SJSA1 (cell line): ENCODE data around the gene LUZP1. TPM values are rescaled to one million over a fixed set of nuclear protein-coding genes. Genes with fewer than 3 reads are reported as not detected.

Experiments
- DNase-seq, 2 experiments: peaks; one replicate each; pipeline ENCODE4 v3.0.0-alpha.2; 2015 to 2020; ENCODE audit warnings: low spot score in 2 of 2, low read depth in 1 of 2
- H3K27ac ChIP-seq: fragments of 250-450 bp; sonication (Bioruptor Pico); 2 replicates; pipeline ENCODE4 v1.5.1; 2020; ENCODE audit warnings: mild to moderate bottlenecking, moderate library complexity
- H3K27me3 ChIP-seq: fragments of 250-450 bp; sonication (Bioruptor Pico); replicated peaks from 2 replicates; pipeline ENCODE4 v1.5.1; 2020; ENCODE audit warnings: mild to moderate bottlenecking, moderate library complexity
- H3K36me3 ChIP-seq: fragments of 250-450 bp; sonication (Bioruptor Pico); 2 replicates; pipeline ENCODE4 v1.5.1; 2020; ENCODE audit warnings: mild to moderate bottlenecking
- H3K4me1 ChIP-seq: fragments of 250-450 bp; sonication (Bioruptor Pico); replicated peaks from 2 replicates; pipeline ENCODE4 v1.6.1; 2021; ENCODE audit warnings: mild to moderate bottlenecking
- H3K4me3 ChIP-seq: fragments of 250-450 bp; sonication (Bioruptor Pico); 2 replicates; pipeline ENCODE4 v1.5.1; 2020; ENCODE audit warnings: mild to moderate bottlenecking
- H3K9me3 ChIP-seq: fragments of 250-450 bp; sonication (Bioruptor Pico); replicated peaks from 2 replicates; pipeline ENCODE4 v1.5.1; 2020; ENCODE audit warnings: mild to moderate bottlenecking
- total RNA-seq: library from RNA; depleted of rRNA; stranded (reverse); fragments of >200 nt; shearing (Covaris generic); gene quantifications from 2 replicates; pipeline ENCODE4 v1.2.3, GENCODE V29; 2014

Gene LUZP1
- total RNA-seq, 1 experiment from 2014 or later = 47.4 TPM

DNA sequence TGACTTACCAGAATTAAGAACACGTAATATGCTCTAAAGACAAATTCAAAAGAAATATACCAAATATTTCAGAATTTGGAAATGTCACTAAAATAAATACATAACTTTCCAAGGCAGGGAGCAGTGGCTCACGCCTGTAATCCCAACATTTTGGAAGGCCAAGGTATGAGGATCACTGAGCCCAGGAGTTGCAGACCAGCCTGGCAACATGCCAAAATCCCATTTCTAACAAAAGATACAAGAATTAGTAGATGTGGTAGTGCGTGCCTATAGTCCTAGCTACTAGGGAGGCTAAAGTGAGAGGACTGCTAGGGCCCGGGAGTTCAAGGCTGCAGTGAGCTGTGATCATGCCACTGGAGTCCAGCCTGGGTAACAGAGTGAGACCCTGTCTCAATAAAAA is 11.7 kb downstream of the LUZP1 start:
- Histone ChIP-seq H3K27ac (no peak overlapping the region), H3K27me3 (no peaks in the 10 kb centered on the region), H3K36me3 (peaks cover 14% of the 10 kb centered on the region), H3K9me3 (no peaks in the 10 kb centered on the region), H3K4me1 (peaks cover 9% of the 10 kb centered on the region; the same call in 1 of the 2 replicates), H3K4me3 (no peak overlapping the region)
- no peak for DNase-seq

DNA sequence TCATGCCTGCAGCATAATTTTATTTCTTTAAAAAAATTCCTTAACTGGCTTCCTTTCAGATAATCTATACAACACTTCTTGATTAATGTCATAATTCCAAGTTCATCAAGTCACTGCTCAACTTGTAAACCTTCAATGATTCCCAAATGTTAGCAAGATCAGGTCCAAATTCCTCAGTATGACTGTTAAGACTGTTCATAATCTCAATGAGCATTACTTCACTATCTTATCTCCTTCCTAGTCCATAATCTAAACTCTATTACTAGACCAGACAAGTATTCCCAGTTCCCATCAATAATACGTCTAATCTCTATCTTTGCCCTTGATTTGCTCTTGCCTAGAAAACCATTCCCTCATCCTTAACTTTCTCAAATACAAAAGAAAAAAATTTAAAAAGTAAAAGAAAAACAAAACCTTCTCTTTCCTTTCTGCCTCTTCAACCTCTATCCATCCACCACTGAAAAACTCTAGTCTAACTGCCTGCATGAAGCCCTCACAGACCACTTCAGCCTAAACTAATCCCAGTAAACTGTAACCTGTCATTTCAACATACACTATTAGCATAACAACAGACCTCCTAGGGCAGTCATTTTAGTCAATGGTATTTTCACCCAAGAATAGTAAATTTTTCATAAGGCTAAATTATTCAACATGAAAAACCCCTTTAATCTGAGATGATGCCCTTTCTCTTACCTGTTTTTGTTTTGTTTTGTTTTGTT is 15.5 kb downstream of the LUZP1 start:
- H3K4me1 ChIP-seq = peaks cover 27% of the 10 kb centered on the region
- H3K36me3 ChIP-seq = peaks cover 10% of the 10 kb centered on the region
- DNase-seq = no peak
- no peak overlapping the region for H3K27ac ChIP-seq
- no peak overlapping the region for H3K4me3 ChIP-seq
- no peaks in the 10 kb centered on the region for H3K27me3 ChIP-seq
- no peaks in the 10 kb centered on the region for H3K9me3 ChIP-seq

DNA sequence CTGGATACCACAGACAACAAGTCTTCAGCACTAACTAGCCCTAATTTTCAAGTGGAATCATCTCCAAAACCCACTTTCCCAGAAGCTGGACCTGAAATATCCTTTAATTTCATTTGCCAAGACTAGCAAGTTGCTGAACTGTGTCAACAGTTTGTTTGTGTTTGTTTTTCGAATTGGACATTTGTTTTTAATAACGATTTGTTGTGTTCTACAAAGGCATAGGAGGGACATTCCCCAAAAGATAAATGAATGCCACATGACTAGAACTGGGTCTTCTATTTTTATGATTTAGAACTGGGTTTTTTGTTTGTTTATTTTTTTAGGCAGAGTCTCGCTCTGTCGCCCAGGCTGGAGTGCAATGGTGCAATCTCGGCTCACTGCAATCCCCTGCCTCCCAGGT is 17.9 kb downstream of the LUZP1 start:
- Histone ChIP-seq H3K9me3 (no peaks in the 10 kb centered on the region), H3K36me3 (peaks cover 22% of the 10 kb centered on the region), H3K27ac (no peak overlapping the region), H3K4me3 (no peak overlapping the region), H3K4me1 (peaks cover 32% of the 10 kb centered on the region), H3K27me3 (no peaks in the 10 kb centered on the region)
- no peak for DNase-seq

DNA sequence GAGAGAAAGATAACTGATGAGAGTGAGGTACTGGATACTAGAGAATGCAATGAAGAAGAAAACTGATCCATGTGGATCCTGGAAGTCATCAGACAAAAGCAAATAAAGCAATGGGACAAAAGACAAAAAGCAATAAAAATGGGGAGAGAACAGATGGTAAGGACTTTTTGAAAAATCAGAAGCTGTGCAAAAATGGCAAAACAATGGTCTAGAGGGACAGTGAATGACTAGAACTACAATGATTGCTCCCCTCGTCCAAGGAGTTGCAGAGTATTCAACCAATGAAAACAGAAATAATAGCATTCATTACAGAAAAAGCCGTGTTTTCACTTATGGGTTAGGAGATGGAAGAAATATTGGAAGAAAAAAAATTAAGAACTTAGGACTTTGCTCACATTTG is 18.5 kb downstream of the LUZP1 start:
- Histone ChIP-seq H3K9me3 (no peaks in the 10 kb centered on the region), H3K27ac (no peak overlapping the region), H3K4me1 (peaks cover 28% of the 10 kb centered on the region), H3K4me3 (no peak overlapping the region), H3K27me3 (no peaks in the 10 kb centered on the region), H3K36me3 (peaks cover 22% of the 10 kb centered on the region)
- DNase-seq = no peak

DNA sequence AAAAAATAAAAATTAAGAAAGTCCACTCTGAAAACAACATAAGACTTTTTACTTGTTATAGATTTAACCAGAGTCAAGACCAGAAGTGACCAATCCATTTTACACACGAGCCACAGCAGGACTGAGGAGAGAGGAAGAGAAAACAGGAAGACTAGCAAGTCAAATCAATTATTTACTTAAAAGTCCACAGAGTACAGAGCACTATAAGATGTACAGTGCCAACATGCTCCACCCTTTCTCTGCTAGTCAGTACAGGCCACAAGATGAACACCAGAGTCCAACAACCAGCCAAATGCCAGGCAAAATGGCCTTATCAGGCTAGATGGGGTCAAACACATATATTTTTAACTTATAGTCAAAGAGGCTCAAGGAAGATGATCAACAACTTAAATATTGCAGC is 19.5 kb downstream of the LUZP1 start:
- DNase-seq = no peak
- Histone ChIP-seq H3K36me3 (peaks cover 24% of the 10 kb centered on the region), H3K4me3 (no peak overlapping the region), H3K27ac (no peak overlapping the region), H3K9me3 (no peaks in the 10 kb centered on the region), H3K27me3 (no peaks in the 10 kb centered on the region), H3K4me1 (peaks cover 26% of the 10 kb centered on the region)

DNA sequence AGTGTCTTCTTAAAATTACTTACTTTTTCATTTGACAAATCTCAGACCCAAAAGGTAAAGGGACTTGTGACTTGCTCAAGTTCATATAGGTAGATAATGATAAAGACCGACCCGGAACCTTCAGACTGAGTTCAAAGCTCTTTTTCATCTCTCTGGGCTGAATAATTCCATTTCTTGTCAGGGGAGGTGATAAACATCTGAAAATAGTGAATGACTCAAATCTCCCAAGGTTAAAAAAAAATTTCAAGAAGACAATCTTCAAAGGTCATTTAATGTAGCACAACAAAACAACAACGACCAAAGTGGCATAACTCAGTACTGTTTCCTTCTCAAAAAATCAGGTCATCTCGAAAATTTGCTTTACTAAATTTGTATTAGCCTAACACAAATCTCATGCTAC is 20.6 kb downstream of the LUZP1 start:
- H3K27me3 ChIP-seq = no peaks in the 10 kb centered on the region
- H3K27ac ChIP-seq = no peak overlapping the region
- peaks cover 23% of the 10 kb centered on the region for H3K4me1 ChIP-seq
- no peak overlapping the region for H3K4me3 ChIP-seq
- H3K9me3 ChIP-seq = no peaks in the 10 kb centered on the region
- no peak for DNase-seq
- H3K36me3 ChIP-seq = peaks cover 28% of the 10 kb centered on the region

DNA sequence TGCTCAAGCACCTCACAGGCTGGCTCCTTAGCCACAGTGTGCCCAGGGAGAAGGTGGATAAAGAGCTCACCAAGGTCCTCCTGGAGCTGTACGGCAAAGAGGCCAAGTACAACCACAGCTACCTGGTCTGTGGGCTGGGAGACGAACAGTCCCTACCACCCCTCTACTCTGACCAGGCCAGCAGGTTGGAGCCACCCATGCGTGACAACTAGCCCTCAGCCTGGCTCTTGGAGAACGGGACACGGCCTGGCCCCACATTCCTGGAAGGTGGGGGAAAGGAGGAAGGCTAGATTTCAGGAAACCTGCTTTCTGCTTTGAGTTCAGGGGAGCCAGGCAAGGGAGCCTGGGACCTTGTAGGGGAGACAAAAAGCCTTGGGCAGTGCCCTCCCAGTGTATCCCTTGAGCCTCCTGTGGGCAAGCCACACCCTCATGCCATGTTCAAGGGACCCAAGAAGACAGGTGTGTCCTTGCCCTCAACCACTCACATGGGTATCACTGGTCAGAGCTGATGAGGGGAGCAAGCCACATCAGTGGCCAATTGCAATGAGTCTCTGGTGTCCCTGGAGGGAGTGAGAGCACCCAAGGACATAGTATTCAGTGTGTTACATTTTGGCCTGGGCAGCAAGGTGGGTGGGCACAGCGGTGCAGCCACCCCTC is 27.6 kb downstream of the LUZP1 start:
- no peak for DNase-seq
- H3K4me1 ChIP-seq = no peaks in the 10 kb centered on the region
- peaks cover 28% of the 10 kb centered on the region for H3K36me3 ChIP-seq
- H3K4me3 ChIP-seq = no peak overlapping the region
- H3K9me3 ChIP-seq = no peaks in the 10 kb centered on the region
- no peak overlapping the region for H3K27ac ChIP-seq
- H3K27me3 ChIP-seq = no peaks in the 10 kb centered on the region

DNA sequence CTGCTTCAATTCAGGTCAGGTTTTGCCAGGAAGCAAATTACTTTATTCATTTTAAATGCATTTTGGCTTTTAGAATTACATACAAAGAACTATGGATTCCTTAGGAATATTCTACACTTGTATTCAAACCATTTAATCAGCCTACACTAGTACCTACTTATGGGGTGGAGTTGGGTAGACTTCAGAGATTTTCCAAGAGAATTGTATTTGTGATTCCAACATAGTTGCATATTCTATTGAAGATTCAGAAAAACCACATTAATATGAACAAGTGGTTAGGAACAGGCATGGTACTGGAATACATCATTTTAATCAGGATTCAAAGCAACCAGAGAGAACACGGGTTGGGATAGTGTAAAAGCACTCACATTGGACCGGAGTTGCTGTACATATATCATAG is 33.4 kb downstream of the LUZP1 start:
- Histone ChIP-seq H3K27me3 (no peaks in the 10 kb centered on the region), H3K4me1 (peaks cover 20% of the 10 kb centered on the region), H3K27ac (no peak overlapping the region), H3K4me3 (no peak overlapping the region), H3K36me3 (peaks cover 14% of the 10 kb centered on the region), H3K9me3 (no peaks in the 10 kb centered on the region)
- no peak for DNase-seq

DNA sequence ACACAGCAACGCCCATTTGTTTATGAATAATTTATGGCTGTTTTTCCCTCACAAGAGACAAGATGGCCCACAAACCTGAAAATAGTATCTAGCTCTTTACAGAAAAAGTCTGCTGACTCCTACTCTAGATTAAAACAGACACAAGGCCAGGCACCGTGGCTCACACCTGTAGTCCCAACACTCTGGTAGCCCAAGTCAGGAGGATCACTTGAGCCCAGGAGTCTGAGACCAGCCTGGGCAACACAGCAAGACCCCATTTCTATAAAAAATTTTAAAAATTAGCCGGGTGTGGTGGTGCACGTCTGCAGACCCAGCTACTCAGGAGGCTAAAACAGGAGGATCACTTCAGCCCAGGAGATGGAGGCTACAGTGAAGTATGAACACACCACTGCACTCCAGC is 34.6 kb downstream of the LUZP1 start:
- no peak overlapping the region for H3K4me3 ChIP-seq
- no peak for DNase-seq
- H3K27ac ChIP-seq = no peak overlapping the region
- no peaks in the 10 kb centered on the region for H3K27me3 ChIP-seq
- H3K36me3 ChIP-seq = peaks cover 9% of the 10 kb centered on the region
- H3K9me3 ChIP-seq = no peaks in the 10 kb centered on the region
- peaks cover 24% of the 10 kb centered on the region for H3K4me1 ChIP-seq

DNA sequence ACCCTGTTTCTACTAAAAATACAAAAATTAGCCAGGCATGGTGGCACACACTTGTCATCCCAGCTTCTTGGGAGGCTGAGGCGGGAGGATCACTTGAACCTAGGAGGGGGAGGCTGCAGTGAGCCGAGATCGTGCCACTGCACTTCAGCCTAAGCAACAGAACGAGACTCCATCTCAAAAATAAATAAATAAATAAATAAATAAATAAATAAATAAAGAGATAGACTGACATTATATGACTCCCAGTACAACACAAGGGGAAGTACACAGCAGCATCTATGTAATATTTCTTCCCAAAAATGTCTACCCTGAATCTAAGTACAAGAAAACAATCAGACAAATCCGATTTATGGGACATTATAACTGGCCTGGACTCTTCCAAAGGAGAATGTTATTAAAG is 35.1 kb downstream of the LUZP1 start:
- DNase-seq = no peak
- Histone ChIP-seq H3K4me1 (peaks cover 24% of the 10 kb centered on the region), H3K4me3 (no peak overlapping the region), H3K27me3 (no peaks in the 10 kb centered on the region), H3K36me3 (peaks cover 10% of the 10 kb centered on the region), H3K27ac (no peak overlapping the region), H3K9me3 (no peaks in the 10 kb centered on the region)

DNA sequence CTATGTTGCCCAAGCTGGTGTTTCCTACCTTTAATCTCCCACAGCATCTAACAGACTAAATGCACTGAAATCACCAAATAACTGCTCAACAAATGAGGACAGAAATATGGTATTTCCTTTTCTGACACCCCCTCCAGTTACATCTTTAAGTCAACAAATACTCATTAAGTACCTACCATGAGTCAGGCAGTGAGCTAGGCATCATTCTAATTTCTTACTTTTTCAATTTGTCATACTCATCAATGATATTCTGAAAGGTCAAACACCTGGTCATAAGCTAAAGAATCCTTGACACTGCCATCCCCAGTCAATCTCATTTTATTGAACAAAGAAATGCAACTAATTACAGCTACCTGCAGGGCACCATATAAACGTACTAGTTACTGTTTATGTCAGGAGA is 36.6 kb downstream of the LUZP1 start:
- no peak overlapping the region for H3K27ac ChIP-seq
- DNase-seq = peak in 1 of 2 experiments; percentile 49
- no peak overlapping the region for H3K4me3 ChIP-seq
- peaks cover 27% of the 10 kb centered on the region for H3K4me1 ChIP-seq
- peaks cover 10% of the 10 kb centered on the region for H3K36me3 ChIP-seq
- no peaks in the 10 kb centered on the region for H3K9me3 ChIP-seq
- no peaks in the 10 kb centered on the region for H3K27me3 ChIP-seq

DNA sequence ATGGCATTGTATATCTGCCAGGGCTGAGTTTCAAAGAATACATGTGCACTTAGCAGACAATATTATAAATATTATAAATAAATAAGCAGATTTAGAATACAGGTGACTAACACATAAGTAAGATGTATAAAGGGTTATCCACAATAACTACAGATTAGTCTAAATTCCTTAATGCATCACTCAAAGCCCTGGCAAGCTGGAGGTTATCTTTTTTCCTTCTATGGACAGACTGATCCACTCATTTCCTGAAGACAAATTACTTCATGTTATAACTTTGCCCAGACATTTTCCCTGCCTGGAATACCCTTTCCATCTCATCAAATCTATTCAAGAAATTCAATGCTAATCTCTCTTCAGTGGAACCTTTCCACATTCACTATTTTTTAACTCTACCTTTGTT is 38.8 kb downstream of the LUZP1 start:
- Histone ChIP-seq H3K4me3 (no peak overlapping the region), H3K36me3 (peaks cover 10% of the 10 kb centered on the region), H3K4me1 (peaks cover 36% of the 10 kb centered on the region), H3K27ac (no peak overlapping the region), H3K9me3 (no peaks in the 10 kb centered on the region), H3K27me3 (no peaks in the 10 kb centered on the region)
- DNase-seq = no peak

DNA sequence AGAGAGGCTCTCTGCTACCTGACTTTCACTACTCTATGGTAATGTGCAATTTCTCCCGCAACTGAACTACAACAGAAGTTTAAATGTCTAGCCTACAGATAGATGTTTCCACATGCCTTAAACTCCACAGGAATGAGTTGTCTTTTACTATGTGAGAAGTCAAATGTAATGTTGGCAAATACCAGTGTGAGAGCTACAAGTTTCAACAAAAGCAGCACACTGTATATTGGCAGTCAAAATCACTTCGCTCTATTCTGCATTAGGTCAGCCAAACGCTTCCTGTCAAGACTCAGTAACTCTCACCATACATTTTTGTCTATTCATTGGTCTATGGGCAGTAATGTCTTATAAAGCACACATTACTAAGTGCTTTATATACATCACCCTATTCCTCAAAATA is 41.9 kb downstream of the LUZP1 start:
- peaks cover 6% of the 10 kb centered on the region for H3K36me3 ChIP-seq

DNA sequence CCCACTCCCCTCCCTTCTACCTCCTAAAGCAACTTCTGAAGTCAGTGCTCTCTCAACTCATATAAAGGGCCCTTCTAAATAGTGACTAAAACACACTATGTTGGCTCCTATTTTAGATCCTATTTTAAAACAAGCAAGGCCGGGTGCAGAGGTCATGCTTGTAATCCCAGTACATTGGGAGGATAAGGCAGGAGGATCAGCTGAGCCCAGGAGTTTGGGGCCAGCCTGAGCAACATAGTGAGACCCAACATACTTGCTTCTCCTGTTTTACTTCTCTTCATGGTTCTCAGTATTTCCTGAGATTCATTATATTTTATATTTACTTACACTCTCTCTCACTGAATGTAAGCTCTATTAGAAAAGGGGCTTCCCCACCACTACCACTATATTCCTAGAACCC is 42.5 kb downstream of the LUZP1 start:
- H3K9me3 ChIP-seq = no peaks in the 10 kb centered on the region
- H3K27me3 ChIP-seq = no peaks in the 10 kb centered on the region
- H3K36me3 ChIP-seq = peaks cover 6% of the 10 kb centered on the region
- H3K27ac ChIP-seq = no peak overlapping the region
- peaks cover 45% of the 10 kb centered on the region for H3K4me1 ChIP-seq
- DNase-seq = no peak
- H3K4me3 ChIP-seq = no peak overlapping the region

More for the DNA sequence above, 41.9 kb downstream of the LUZP1 start:
- Histone ChIP-seq H3K4me3 (no peak overlapping the region), H3K27ac (no peak overlapping the region), H3K27me3 (no peaks in the 10 kb centered on the region), H3K9me3 (no peaks in the 10 kb centered on the region), H3K4me1 (peaks cover 48% of the 10 kb centered on the region)
- DNase-seq = no peak
